GM12891 (cell line): ENCODE data around the gene APOBEC3A.
"Not testable (repeated sequence)": the region's sequence is repeated elsewhere in the genome, so short reads cannot be mapped to it uniquely, and the experiment has no call there.

ENCODE experiments used
- DNase-seq: peaks from one replicate; pipeline ENCODE4 v3.0.0; 2011; ENCODE audit warnings: low spot score; ENCODE audit not compliant: insufficient read length
- FAIRE-seq: peaks from 2 replicates; lab custom pipeline; 2011; peaks lifted over from hg19 to GRCh38; lab: Jason Lieb, UNC
- PAX5 ChIP-seq: IDR thresholded peaks from 2 replicates; pipeline ENCODE4 v1.6.1; 2011; ENCODE audit warnings: low read length, moderate library complexity, mild to moderate bottlenecking; ENCODE audit not compliant: insufficient read depth, severe bottlenecking
- POLR2A ChIP-seq: IDR thresholded peaks from 2 replicates; pipeline ENCODE4 v1.6.1; 2011; ENCODE audit warnings: low read depth, low read length, control low read depth
- POLR2AphosphoS5 ChIP-seq: IDR thresholded peaks from 2 replicates; pipeline ENCODE4 v1.6.1; 2011; ENCODE audit warnings: low read depth, low read length, control low read depth
- POU2F2 ChIP-seq: IDR thresholded peaks from 2 replicates; pipeline ENCODE4 v1.6.1; 2011; ENCODE audit warnings: low read depth, mild to moderate bottlenecking, control low read depth, low read length, moderate library complexity
- SPI1 ChIP-seq: IDR thresholded peaks from 2 replicates; pipeline ENCODE4 v1.6.1; 2011; ENCODE audit warnings: low read depth, low read length, control low read depth
- TAF1 ChIP-seq: IDR thresholded peaks from 2 replicates; pipeline ENCODE4 v1.6.1; 2011; ENCODE audit warnings: low read depth, low read length, control low read depth

The APOBEC3A gene

GRCh38 chr22:38941488-38941987, 15.9 kb upstream of the APOBEC3A start:
- FAIRE-seq (peak; percentile 92), DNase-seq (no peak)
- TF ChIP-seq POU2F2 (no peak; the same call in 1 of the 2 replicates), SPI1 (peak; percentile 69), PAX5 (peak; percentile 11), POLR2A (no peak), POLR2AphosphoS5 (no peak), TAF1 (no peak)

- FAIRE-seq = no peak
- TF ChIP-seq POLR2A (no peak), SPI1 (no peak), POU2F2 (no peak), PAX5 (no peak), POLR2AphosphoS5 (no peak), TAF1 (no peak)
- no peak for DNase-seq
Observed at GRCh38 chr22:38942702-38943101, 14.7 kb upstream of the APOBEC3A start.

DNA sequence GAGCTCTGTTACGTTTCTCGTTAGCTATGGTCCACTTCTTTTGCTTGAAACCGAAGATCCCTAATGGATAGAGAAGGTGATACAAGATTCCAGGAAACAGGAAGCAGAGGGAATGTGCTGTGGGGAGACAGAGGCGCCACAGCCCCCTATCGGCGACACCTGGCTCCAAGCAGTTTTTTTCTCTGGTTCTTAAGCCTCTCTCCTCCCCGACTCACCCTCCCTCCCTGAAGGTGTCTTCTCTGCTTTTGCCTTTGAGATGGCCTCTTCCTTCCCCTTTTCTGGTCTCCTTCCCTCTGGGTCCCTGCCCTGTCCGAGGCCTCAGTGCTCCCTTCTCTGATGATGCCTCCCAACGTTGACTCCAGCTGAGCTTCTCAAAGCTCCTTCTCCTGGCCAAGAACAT, 14.2 kb upstream of the APOBEC3A start:
- DNase-seq = no peak
- TF ChIP-seq SPI1 (no peak), TAF1 (no peak), PAX5 (no peak), POU2F2 (no peak), POLR2AphosphoS5 (no peak), POLR2A (no peak)
- peak; percentile 43 for FAIRE-seq

DNA sequence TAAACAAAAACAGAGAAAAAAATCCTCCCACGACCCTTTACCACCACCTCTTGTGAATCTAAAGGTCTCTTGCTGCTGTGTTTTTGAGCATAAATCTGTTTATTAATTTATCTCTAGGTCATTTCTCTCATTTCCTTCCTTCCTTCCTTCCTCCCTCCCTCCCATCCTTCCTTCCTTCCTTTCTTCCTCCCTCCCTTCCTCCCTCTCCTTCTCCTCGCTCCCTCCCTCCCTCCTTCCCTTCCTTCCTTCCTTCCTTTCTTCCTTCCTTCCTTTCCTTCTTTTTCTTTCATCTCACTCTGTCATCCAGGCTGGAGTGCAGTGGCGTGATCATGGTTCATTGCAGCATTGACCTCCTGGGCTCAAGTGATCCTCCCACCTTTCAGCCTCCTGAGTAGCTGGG, 13.5 kb upstream of the APOBEC3A start:
- TF ChIP-seq SPI1 (no peak), POU2F2 (no peak), TAF1 (no peak), POLR2AphosphoS5 (no peak), POLR2A (no peak), PAX5 (no peak)
- no peak for FAIRE-seq
- DNase-seq = no peak

- FAIRE-seq = no peak
- no peak for DNase-seq
- no peak for TF ChIP-seq SPI1
- TF ChIP-seq POU2F2 = no peak
- no peak for TF ChIP-seq POLR2AphosphoS5
- no peak for TF ChIP-seq POLR2A
- TF ChIP-seq PAX5 = no peak
Observed at GRCh38 chr22:38944653-38945052, 12.8 kb upstream of the APOBEC3A start.

- not testable (repeated sequence) for FAIRE-seq, DNase-seq
Observed at GRCh38 chr22:38945706-38946338, 11.6 kb upstream of the APOBEC3A start.

DNA sequence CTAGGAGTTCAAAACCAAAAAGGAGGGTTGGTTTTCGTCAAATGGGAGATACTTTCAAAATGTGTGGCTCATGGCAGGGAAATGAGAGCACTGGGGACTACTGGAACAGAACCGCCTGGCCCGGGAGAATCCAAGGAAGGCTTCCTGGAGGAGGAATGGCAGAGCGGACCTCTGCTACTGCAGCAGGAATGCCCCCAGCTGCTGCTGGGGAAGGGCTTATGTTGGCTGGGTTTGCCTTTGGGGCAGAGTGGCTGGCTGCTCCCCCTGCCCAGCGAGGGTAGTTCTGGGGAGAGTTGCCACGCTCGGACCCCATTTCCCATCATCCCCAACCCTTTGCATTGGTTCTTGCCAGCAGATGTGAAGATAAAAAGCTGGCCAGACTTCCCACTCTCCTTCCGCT, 10.6 kb upstream of the APOBEC3A start:
- DNase-seq (no peak), FAIRE-seq (peak; percentile 31)
- TF ChIP-seq TAF1 (no peak), SPI1 (no peak), POU2F2 (no peak), PAX5 (no peak), POLR2AphosphoS5 (no peak), POLR2A (no peak)

- no peak for FAIRE-seq
- DNase-seq = no peak
- TF ChIP-seq PAX5 (no peak), SPI1 (peak; percentile 77)
Observed at GRCh38 chr22:38947321-38948140, 9.9 kb upstream of the APOBEC3A start.

- DNase-seq (no peak), FAIRE-seq (no peak)
- TF ChIP-seq SPI1 (no peak), POLR2A (no peak), POU2F2 (no peak), PAX5 (no peak), TAF1 (no peak), POLR2AphosphoS5 (no peak)
Observed at GRCh38 chr22:38948181-38948940, 9.0 kb upstream of the APOBEC3A start.
